Uterus (tissue), 4 donors: ENCODE measurements around the gene PTPN13. TPM values are rescaled to one million over a fixed set of nuclear protein-coding genes. Genes with fewer than 3 reads are reported as not detected.

Experiments
- DNase-seq, 2 donors: peaks; one replicate each; pipeline ENCODE4 v3.0.0-alpha.2; 2019 to 2020
- H3K27ac ChIP-seq, 2 donors: fragments of 200-600 bp; sonication (generic); 1 replicate in 1 of 2; 2 replicates in 1 of 2; pipeline ENCODE4 v1.5.1; 2016 to 2018
- H3K27me3 ChIP-seq, 2 donors: fragments of 200-600 bp; sonication (generic); one replicate each; pipeline ENCODE4 v1.5.1; 2018 to 2019; ENCODE audit warnings: control low read depth in 1 of 2
- H3K36me3 ChIP-seq, 2 donors: fragments of 200-600 bp; sonication (generic); one replicate each; pipeline ENCODE4 v1.5.1; 2019; ENCODE audit warnings: control low read depth in 1 of 2
- H3K4me1 ChIP-seq, 2 donors: fragments of 200-600 bp; sonication (generic); one replicate each; pipeline ENCODE4 v1.5.1; 2018 to 2019; ENCODE audit warnings: control low read depth in 1 of 2
- H3K4me3 ChIP-seq, 2 donors: fragments of 200-600 bp; sonication (generic); 1 replicate in 1 of 2; 2 replicates in 1 of 2; pipeline ENCODE4 v1.5.1; 2018 to 2019; ENCODE audit warnings: mild to moderate bottlenecking in 1 of 2
- H3K9me3 ChIP-seq, 2 donors: fragments of 200-600 bp; sonication (generic); one replicate each; pipeline ENCODE4 v1.5.1; 2019; ENCODE audit warnings: control low read depth in 1 of 2
- POLR2A ChIP-seq, 2 donors: fragments of 450-650 bp; IDR thresholded peaks; one replicate each; pipeline ENCODE4 v1.6.1; 2016; ENCODE audit warnings: antibody characterized with exemption in 2 of 2, mild to moderate bottlenecking in 1 of 2, moderate library complexity in 1 of 2
- intact Hi-C: fragments of 100-400 bp; cut with DNase I; formaldehyde crosslinking; loops from one replicate; pipeline ENCODE4 v1.15.1; 2023; ENCODE audit warnings: low total_unique reads
- total RNA-seq, 4 donors: library from RNA; depleted of rRNA in 3 of 4; stranded (reverse); fragments of >200 nt in 3 of 4; gene quantifications; one replicate each; pipeline versions ENCODE4 v1.1.0 to v1.2.4, GENCODE V29; 2014 to 2023
- TF ChIP-seq, protein P1 (sequence below), 4 experiments: fragments of 200-600 bp in 2 of 4; fragments of 450-650 bp in 2 of 4; sonication (generic) in 2 of 4; IDR thresholded peaks; one replicate each; pipeline ENCODE4 v1.5.1; 2016 to 2019; ENCODE audit warnings: antibody characterized with exemption in 4 of 4, mild to moderate bottlenecking in 2 of 4, moderate library complexity in 1 of 4
- donor health status: DM: yes; HTN: yes; CAD: no.

PTPN13 gene
- total RNA-seq, 4 donors from 2014 or later: 24.3 to 79.2 (median 37.9) TPM

DNA sequence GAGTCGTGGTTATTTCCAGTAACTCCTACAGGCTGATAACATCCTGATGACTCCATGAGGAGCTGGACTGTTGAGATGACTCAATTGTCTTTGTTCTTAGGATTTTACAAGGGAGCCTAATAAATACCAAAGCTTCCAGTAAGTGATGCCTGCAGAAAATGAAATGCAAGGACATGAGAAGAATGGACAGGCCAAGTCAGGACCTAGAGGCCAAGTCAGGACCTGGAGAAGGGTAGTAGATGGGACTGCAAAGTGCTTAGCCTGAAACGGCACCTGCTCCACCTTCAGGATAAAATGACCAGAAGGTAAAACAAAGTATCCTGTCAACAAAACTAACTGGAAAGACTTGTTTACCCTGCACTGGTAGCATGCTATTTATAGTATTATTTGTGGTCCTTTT is 261.5 kb downstream of the PTPN13 start:
- TF ChIP-seq, protein P1, sequence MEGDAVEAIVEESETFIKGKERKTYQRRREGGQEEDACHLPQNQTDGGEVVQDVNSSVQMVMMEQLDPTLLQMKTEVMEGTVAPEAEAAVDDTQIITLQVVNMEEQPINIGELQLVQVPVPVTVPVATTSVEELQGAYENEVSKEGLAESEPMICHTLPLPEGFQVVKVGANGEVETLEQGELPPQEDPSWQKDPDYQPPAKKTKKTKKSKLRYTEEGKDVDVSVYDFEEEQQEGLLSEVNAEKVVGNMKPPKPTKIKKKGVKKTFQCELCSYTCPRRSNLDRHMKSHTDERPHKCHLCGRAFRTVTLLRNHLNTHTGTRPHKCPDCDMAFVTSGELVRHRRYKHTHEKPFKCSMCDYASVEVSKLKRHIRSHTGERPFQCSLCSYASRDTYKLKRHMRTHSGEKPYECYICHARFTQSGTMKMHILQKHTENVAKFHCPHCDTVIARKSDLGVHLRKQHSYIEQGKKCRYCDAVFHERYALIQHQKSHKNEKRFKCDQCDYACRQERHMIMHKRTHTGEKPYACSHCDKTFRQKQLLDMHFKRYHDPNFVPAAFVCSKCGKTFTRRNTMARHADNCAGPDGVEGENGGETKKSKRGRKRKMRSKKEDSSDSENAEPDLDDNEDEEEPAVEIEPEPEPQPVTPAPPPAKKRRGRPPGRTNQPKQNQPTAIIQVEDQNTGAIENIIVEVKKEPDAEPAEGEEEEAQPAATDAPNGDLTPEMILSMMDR (IDR thresholded peaks at IDR 0.05): no peak
- TF ChIP-seq POLR2A (IDR thresholded peaks at IDR 0.05): no peak

DNA sequence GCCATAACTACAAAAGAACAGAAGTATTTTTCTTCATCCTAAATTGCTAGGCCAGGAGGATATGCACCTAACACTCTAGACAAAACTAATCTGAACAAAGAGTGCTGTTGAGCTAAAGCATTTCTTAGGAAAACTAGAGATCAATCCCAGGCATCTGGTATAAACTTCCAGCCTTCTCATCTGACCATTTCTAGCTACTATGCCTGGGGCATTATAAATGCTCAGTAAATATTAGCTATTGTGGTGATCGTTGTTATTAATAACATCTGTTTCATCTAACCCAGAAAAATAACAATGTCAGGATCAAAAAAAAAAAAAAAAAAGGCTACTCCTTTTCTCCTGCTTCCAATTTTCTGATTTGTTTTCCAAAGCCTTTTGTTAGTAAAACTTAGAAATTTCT is 262.8 kb downstream of the PTPN13 start:
- intact Hi-C loops: no loop called here

More for the DNA sequence above, 261.5 kb downstream of the PTPN13 start:
- H3K27ac ChIP-seq: peak overlapping the region in 1 of 2 donors; percentile 7
- H3K36me3 ChIP-seq: no peaks in the 10 kb centered on the region
- H3K9me3 ChIP-seq: no peaks in the 10 kb centered on the region
- H3K4me3 ChIP-seq: no peak overlapping the region
- no peaks in the 10 kb centered on the region for H3K4me1 ChIP-seq
- intact Hi-C loops: no loop called here
- no peaks in the 10 kb centered on the region for H3K27me3 ChIP-seq
- no peak for DNase-seq

DNA sequence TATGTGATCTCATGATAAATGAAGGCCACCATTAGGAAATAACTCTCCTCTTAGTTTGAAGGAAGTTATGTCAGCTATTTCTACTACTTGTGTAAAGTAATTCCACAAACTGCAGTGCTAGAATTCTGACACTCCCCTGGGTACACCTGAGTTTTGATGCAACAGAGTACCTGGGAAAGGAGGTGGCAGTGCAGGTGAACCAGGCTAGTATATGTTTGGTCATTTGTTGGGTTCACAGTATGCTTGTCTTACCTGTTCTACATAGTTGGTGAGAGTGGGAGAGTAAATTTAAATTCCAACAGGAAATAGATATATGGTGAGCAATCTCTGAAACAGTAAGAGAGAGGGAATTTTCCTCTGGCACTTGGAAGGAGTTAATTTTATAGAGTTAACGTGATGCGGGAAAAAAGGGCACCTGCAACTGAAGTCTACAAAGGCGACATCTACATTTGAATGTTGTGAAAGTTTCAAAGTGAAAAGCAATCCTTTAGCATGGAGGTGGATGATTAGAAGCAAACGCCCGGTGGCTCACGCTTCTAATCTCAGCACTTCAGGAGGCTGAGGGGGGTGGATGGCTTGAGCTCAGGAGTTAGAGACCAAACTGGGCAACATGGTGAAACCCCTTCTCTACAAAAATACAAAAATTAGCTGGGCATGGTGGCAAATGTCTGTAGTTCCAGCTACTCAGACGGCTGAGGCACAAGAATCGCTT is 263.4 kb downstream of the PTPN13 start:
- intact Hi-C loops: no loop called here
- TF ChIP-seq POLR2A (IDR thresholded peaks at IDR 0.05): no peak
- TF ChIP-seq, protein P1 (IDR thresholded peaks at IDR 0.05): no peak
- no peak for DNase-seq
- Histone ChIP-seq H3K4me3 (no peak overlapping the region), H3K27ac (no peak overlapping the region), H3K27me3 (no peaks in the 10 kb centered on the region), H3K4me1 (no peaks in the 10 kb centered on the region), H3K9me3 (no peaks in the 10 kb centered on the region), H3K36me3 (no peaks in the 10 kb centered on the region)

More for the DNA sequence above, 262.8 kb downstream of the PTPN13 start:
- Histone ChIP-seq H3K27me3 (no peaks in the 10 kb centered on the region), H3K36me3 (no peaks in the 10 kb centered on the region), H3K27ac (no peak overlapping the region), H3K9me3 (no peaks in the 10 kb centered on the region), H3K4me1 (no peaks in the 10 kb centered on the region), H3K4me3 (no peak overlapping the region)
- no peak for DNase-seq
- TF ChIP-seq, protein P1 (IDR thresholded peaks at IDR 0.05): no peak
- no peak for TF ChIP-seq POLR2A (IDR thresholded peaks at IDR 0.05)

Other genes starting within 250 kb of the PTPN13 start
- 100 to 1,000 TPM in 1 of 4 donors, 10 to 100 TPM in 3; 38.2 to 144 (median 73.0) TPM for gene MAPK10, start 234.3 kb upstream of the PTPN13 start, total RNA-seq